OCI-LY3 (cell line): Measurements from ENCODE around the gene TMEM63A.

ENCODE experiments used
- CTCF ChIP-seq: fragments of 200-600, 300-600 bp; sonication (generic); IDR thresholded peaks from 2 replicates; pipeline ENCODE4 v1.5.1; 2014; ENCODE audit warnings: antibody characterized with exemption, low read length, low read depth
- EZH2phosphoT487 ChIP-seq: fragments of 200-600 bp; shearing (Covaris generic); IDR thresholded peaks from 2 replicates; pipeline ENCODE4 v1.6.1; 2018; ENCODE audit warnings: antibody characterized with exemption, mixed run types, low read depth

GRCh38 chr1:225842074-225842473, 40.1 kb downstream of the TMEM63A start:
- TF ChIP-seq CTCF (no peak), EZH2phosphoT487 (no peak)
